ENCODE data around the gene ZNF385C.

Gene ZNF385C

GRCh38 chr17:42107597-42108576 is 9.6 kb upstream of the ZNF385C start:
- DNase-seq (ENCODE audit: low read depth in 2 of 2), result peak; percentile 83 to 87

- no peak for DNase-seq (ENCODE audit: low read depth in 2 of 2)
Observed at GRCh38 chr17:42107124-42107523, 8.9 kb upstream of the ZNF385C start.

GRCh38 chr17:42106009-42106408 is 7.7 kb upstream of the ZNF385C start:
- DNase-seq (ENCODE audit: low read depth in 2 of 2), result no peak

GRCh38 chr17:42104264-42104663 is 6.0 kb upstream of the ZNF385C start:
- no peak for DNase-seq (ENCODE audit: low read depth in 2 of 2)

- DNase-seq (ENCODE audit: low read depth in 2 of 2), result no peak
Observed at GRCh38 chr17:42103221-42103954, 5.1 kb upstream of the ZNF385C start.

- DNase-seq (ENCODE audit: low read depth in 2 of 2), result peak in 1 of 2 donors; percentile 41
Observed at GRCh38 chr17:42101513-42102292, 3.4 kb upstream of the ZNF385C start.

GRCh38 chr17:42098730-42099399 is 592 bp upstream of the ZNF385C start:
- DNase-seq (ENCODE audit: low read depth in 2 of 2), result no peak

GRCh38 chr17:42096360-42097111 is 1.7 kb downstream of the ZNF385C start:
- no peak for DNase-seq (ENCODE audit: low read depth in 2 of 2)

- DNase-seq (ENCODE audit: low read depth in 2 of 2), result no peak
Observed at GRCh38 chr17:42094375-42095069, 3.8 kb downstream of the ZNF385C start.

- DNase-seq (ENCODE audit: low read depth in 2 of 2), result no peak
Observed at GRCh38 chr17:42092939-42093338, 5.3 kb downstream of the ZNF385C start.

GRCh38 chr17:42090964-42091790 is 7.1 kb downstream of the ZNF385C start:
- DNase-seq (ENCODE audit: low read depth in 2 of 2), result no peak

GRCh38 chr17:42088736-42089135 is 9.5 kb downstream of the ZNF385C start:
- DNase-seq (ENCODE audit: low read depth in 2 of 2), result no peak

GRCh38 chr17:42087736-42088705 is 10.3 kb downstream of the ZNF385C start:
- DNase-seq (ENCODE audit: low read depth in 2 of 2), result no peak

GRCh38 chr17:42087042-42087701 is 11.1 kb downstream of the ZNF385C start:
- DNase-seq (ENCODE audit: low read depth in 2 of 2), result no peak

- no peak for DNase-seq (ENCODE audit: low read depth in 2 of 2)
Observed at GRCh38 chr17:42081516-42082129, 16.6 kb downstream of the ZNF385C start.

GRCh38 chr17:42079541-42079940 is 18.7 kb downstream of the ZNF385C start:
- no peak for DNase-seq (ENCODE audit: low read depth in 2 of 2)

Measured in stimulated activated CD8-positive, alpha-beta memory T cell treated with anti-CD3 and anti-CD28 coated beads, Interleukin-7, amount 100 ng/mL, for 1 hour (primary cell).